Measurements from ENCODE around the gene ZNF565. TPM values are rescaled to one million over a fixed set of nuclear protein-coding genes. Genes with fewer than 3 reads are reported as not detected.
A peak's percentile ranks its signal among the peaks of the same experiment; 100 is the strongest.

ZNF565 gene
- total RNA-seq, 1 donor from 2014 or later = 6.6 TPM

GRCh38 chr19:36142046-36142445 is 72.4 kb downstream of the ZNF565 start:
- H3K9me3 Mint-ChIP-seq (ENCODE audit: unreplicated experiment) = no peaks in the 10 kb centered on the region

GRCh38 chr19:36141039-36141927 is 73.2 kb downstream of the ZNF565 start:
- H3K27me3 Mint-ChIP-seq (ENCODE audit: unreplicated experiment) = no peaks in the 10 kb centered on the region
- peaks cover 33% of the 10 kb centered on the region for H3K36me3 Mint-ChIP-seq (ENCODE audit: unreplicated experiment)
- peak overlapping the region; percentile 81 for H3K27ac Mint-ChIP-seq (ENCODE audit: unreplicated experiment)
- H3K4me3 Mint-ChIP-seq (ENCODE audit: unreplicated experiment) = peak overlapping the region; percentile 97
- H3K4me1 Mint-ChIP-seq (ENCODE audit: unreplicated experiment) = peaks cover 22% of the 10 kb centered on the region
- TF ChIP-seq CTCF (IDR thresholded peaks at IDR 0.05) = no peak
- no peaks in the 10 kb centered on the region for H3K9me3 Mint-ChIP-seq (ENCODE audit: unreplicated experiment)
- peak; percentile 94 for DNase-seq (ENCODE audit: extremely low spot score, unreplicated experiment)

More at GRCh38 chr19:36142046-36142445, 72.4 kb downstream of the ZNF565 start:
- no peak for TF ChIP-seq CTCF (IDR thresholded peaks at IDR 0.05)
- no peaks in the 10 kb centered on the region for H3K27me3 Mint-ChIP-seq (ENCODE audit: unreplicated experiment)
- H3K36me3 Mint-ChIP-seq (ENCODE audit: unreplicated experiment) = peaks cover 41% of the 10 kb centered on the region
- no peak for DNase-seq (ENCODE audit: extremely low spot score, unreplicated experiment)
- peak overlapping the region; percentile 52 for H3K27ac Mint-ChIP-seq (ENCODE audit: unreplicated experiment)
- H3K4me1 Mint-ChIP-seq (ENCODE audit: unreplicated experiment) = peaks cover 14% of the 10 kb centered on the region
- H3K4me3 Mint-ChIP-seq (ENCODE audit: unreplicated experiment) = peak overlapping the region; percentile 85

- H3K36me3 Mint-ChIP-seq (ENCODE audit: unreplicated experiment) = peaks cover 25% of the 10 kb centered on the region
- DNase-seq (ENCODE audit: extremely low spot score, unreplicated experiment) = no peak
- H3K4me1 Mint-ChIP-seq (ENCODE audit: unreplicated experiment) = peaks cover 28% of the 10 kb centered on the region
- H3K9me3 Mint-ChIP-seq (ENCODE audit: unreplicated experiment) = no peaks in the 10 kb centered on the region
- no peak for TF ChIP-seq CTCF (IDR thresholded peaks at IDR 0.05)
- peak overlapping the region; percentile 97 for H3K4me3 Mint-ChIP-seq (ENCODE audit: unreplicated experiment)
- H3K27me3 Mint-ChIP-seq (ENCODE audit: unreplicated experiment) = no peaks in the 10 kb centered on the region
- peak overlapping the region; percentile 97 for H3K27ac Mint-ChIP-seq (ENCODE audit: unreplicated experiment)
These were observed 74.0 kb downstream of the ZNF565 start for GRCh38 chr19:36140304-36141038.

- peaks cover 19% of the 10 kb centered on the region for H3K36me3 Mint-ChIP-seq (ENCODE audit: unreplicated experiment)
- H3K4me3 Mint-ChIP-seq (ENCODE audit: unreplicated experiment) = peak within 1 kb of the TSS; percentile 97
- H3K4me1 Mint-ChIP-seq (ENCODE audit: unreplicated experiment) = peaks cover 32% of the 10 kb centered on the region
- TF ChIP-seq CTCF (IDR thresholded peaks at IDR 0.05) = peak; percentile 15
- H3K27me3 Mint-ChIP-seq (ENCODE audit: unreplicated experiment) = no peaks in the 10 kb centered on the region
- H3K9me3 Mint-ChIP-seq (ENCODE audit: unreplicated experiment) = no peaks in the 10 kb centered on the region
- peak; percentile 99 for DNase-seq (ENCODE audit: extremely low spot score, unreplicated experiment)
- peak within 1 kb of the TSS; percentile 97 for H3K27ac Mint-ChIP-seq (ENCODE audit: unreplicated experiment)
These were observed 74.8 kb downstream of the ZNF565 start, which contains the start of gene CAPNS1 for GRCh38 chr19:36139473-36140303. Gene CAPNS1 (plus strand): TSS chr19:36140066. CDS start chr19:36141012, 946 bp downstream.
